Epithelial cell of esophagus (primary cell): ENCODE data around the gene MAPKAPK5.

ENCODE experiments used
- DNase-seq: peaks from one replicate; pipeline ENCODE4 v3.0.0; 2010; ENCODE audit warnings: low read depth
- H3K4me3 ChIP-seq: 2 replicates; pipeline ENCODE4 v1.5.1; 2011; ENCODE audit warnings: mild to moderate bottlenecking, low read length, control low read depth
- TF ChIP-seq, protein P1 (sequence below): IDR thresholded peaks from 2 replicates; pipeline ENCODE4 v1.5.1; 2011; ENCODE audit warnings: low read depth, mild to moderate bottlenecking, low read length, control low read depth, inconsistent platforms; ENCODE audit not compliant: insufficient read depth; ENCODE audit errors: missing control alignments

Gene MAPKAPK5

DNA sequence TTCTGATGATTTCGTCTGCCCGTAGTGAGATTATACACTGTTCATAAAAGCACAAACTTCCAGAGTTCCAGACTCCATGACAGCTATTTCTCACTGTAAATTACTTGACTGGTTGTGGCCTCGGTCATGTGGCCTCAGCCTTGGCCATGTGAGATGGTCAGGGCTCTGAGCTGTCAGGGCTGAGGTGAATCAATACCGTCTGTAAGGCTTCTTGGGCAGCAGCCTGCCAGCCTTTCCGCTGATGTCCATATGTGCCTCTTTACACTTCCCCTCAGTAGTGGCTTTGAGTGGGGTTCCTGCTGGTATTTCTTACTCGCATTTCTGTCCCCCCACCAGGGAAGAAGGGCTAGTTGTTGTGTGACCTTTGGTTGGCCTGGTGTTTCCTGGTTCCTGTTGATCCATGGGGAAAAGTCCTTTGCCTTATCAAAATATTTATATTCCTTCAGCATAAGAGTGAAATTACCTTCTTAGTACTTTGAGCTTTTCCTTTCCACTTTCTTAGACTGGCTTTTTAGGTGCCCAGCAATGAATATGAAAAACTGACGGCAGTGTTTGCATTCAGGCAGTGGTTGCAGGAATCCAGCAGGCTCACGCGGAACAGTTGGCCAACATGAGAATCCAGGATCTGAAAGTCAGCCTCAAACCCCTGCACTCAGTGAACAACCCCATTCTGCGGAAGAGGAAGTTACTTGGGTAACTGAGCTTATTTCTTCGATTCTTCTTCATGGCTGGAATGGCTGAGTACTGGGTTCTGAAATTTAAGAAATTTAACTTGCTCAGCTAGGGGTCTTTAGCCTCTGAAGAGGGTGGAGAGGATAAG lies 46.1 kb downstream of the MAPKAPK5 start:
- DNase-seq, result no peak
- no peak overlapping the region for H3K4me3 ChIP-seq
- TF ChIP-seq, protein P1, sequence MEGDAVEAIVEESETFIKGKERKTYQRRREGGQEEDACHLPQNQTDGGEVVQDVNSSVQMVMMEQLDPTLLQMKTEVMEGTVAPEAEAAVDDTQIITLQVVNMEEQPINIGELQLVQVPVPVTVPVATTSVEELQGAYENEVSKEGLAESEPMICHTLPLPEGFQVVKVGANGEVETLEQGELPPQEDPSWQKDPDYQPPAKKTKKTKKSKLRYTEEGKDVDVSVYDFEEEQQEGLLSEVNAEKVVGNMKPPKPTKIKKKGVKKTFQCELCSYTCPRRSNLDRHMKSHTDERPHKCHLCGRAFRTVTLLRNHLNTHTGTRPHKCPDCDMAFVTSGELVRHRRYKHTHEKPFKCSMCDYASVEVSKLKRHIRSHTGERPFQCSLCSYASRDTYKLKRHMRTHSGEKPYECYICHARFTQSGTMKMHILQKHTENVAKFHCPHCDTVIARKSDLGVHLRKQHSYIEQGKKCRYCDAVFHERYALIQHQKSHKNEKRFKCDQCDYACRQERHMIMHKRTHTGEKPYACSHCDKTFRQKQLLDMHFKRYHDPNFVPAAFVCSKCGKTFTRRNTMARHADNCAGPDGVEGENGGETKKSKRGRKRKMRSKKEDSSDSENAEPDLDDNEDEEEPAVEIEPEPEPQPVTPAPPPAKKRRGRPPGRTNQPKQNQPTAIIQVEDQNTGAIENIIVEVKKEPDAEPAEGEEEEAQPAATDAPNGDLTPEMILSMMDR, result no peak

- TF ChIP-seq, protein P1, result no peak
- no peak overlapping the region for H3K4me3 ChIP-seq
- no peak for DNase-seq
These were observed 51.3 kb downstream of the MAPKAPK5 start for GRCh38 chr12:111893287-111893686.

GRCh38 chr12:111894556-111894955 lies 52.5 kb downstream of the MAPKAPK5 start:
- H3K4me3 ChIP-seq, result no peak overlapping the region
- DNase-seq, result no peak
- TF ChIP-seq, protein P1, result no peak

DNA sequence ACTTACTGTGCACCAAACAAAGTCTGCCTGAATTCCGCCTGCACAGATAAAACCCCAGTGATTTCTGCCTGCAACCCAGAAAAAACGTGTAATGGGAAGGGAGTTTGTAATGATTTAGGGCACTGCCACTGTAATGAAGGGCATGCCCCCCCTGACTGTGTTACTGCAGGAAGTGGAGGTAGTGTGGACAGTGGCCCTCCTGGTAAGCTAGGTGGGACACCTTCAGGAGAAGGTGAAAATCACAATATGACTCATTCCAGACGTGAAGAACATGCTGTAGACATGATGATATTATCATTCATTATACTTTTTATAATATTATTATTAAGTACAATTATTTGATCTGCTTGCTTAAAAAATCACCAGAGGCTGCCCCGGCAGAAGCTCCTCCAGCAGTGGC lies 59.2 kb downstream of the MAPKAPK5 start:
- TF ChIP-seq, protein P1, result no peak
- DNase-seq, result no peak
- no peak overlapping the region for H3K4me3 ChIP-seq

- DNase-seq, result no peak
- no peak overlapping the region for H3K4me3 ChIP-seq
- TF ChIP-seq, protein P1, result no peak
These were observed 62.5 kb downstream of the MAPKAPK5 start for GRCh38 chr12:111904446-111904975.

DNA sequence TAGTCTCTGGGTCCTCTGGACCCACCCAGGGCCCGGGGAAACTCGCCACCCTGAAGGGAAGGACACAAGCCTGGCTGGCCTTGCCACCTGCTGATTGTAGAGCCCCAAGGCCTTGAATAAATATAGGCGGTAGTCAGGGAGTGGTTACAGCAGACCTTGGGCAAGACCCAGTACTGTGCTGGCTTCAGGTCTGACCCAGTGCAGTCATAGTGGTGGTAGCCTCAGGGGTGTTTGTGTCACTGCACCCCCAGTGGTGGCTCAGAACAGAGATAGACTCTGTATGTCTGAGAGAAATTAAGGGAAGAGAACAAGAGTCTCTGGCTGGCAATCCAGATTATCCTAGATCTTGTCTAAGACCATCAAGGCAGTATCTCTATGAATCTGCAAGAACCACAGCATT lies 63.5 kb downstream of the MAPKAPK5 start:
- H3K4me3 ChIP-seq, result no peak overlapping the region
- TF ChIP-seq, protein P1, result no peak
- DNase-seq, result no peak
